ENCODE data around the gene CRADD.

GRCh38 chr12:93738199-93739058 is 61.3 kb downstream of the CRADD start:
- TF ChIP-seq POLR2A (IDR thresholded peaks at IDR 0.05; ENCODE audit: low read depth, low read length) = no peak
- TF ChIP-seq TCF7 (IDR thresholded peaks at IDR 0.05; ENCODE audit: borderline replicate concordance) = no peak
- no peak for TF ChIP-seq EZH2 (IDR thresholded peaks at IDR 0.05; ENCODE audit: borderline replicate concordance, control insufficient read depth, low read depth, low read length)
- no peak for TF ChIP-seq CTCF (IDR thresholded peaks at IDR 0.05 in 2 of 3, conservative IDR thresholded peaks at IDR 0.05 in 1 of 3; ENCODE audit: control insufficient read depth in 2 of 3, extremely low read depth in 1 of 3, insufficient read depth in 1 of 3, low read depth in 3 of 3, low read length in 3 of 3)
- no peak for TF ChIP-seq POLR2AphosphoS5 (IDR thresholded peaks at IDR 0.05; ENCODE audit: low read length)

Measured in GM12878 (cell line).